Thyroid gland (tissue), 4 donors: ENCODE results near the gene TCF7L1.

Source experiments
- CTCF ChIP-seq, 6 experiments: fragments of 200-600 bp in 3 of 6; fragments of 450-650 bp in 3 of 6; sonication (generic) in 3 of 6; IDR thresholded peaks; one replicate each; pipeline ENCODE4 v1.5.1; 2016 to 2019; ENCODE audit warnings: antibody characterized with exemption in 6 of 6, mild to moderate bottlenecking in 2 of 6, inconsistent platforms in 1 of 6, moderate library complexity in 1 of 6
- POLR2A ChIP-seq, 2 donors: fragments of 450-650 bp; IDR thresholded peaks; one replicate each; pipeline ENCODE4 v1.6.1; 2017; ENCODE audit warnings: antibody characterized with exemption in 2 of 2, mild to moderate bottlenecking in 2 of 2, moderate library complexity in 1 of 2

- TF ChIP-seq CTCF (IDR thresholded peaks at IDR 0.05) (no peak), POLR2A (IDR thresholded peaks at IDR 0.05) (no peak)
These were observed 126.0 kb downstream of the TCF7L1 start for GRCh38 chr2:85259101-85259590.
